ENCODE measurements around the gene TMEM123.

DNA sequence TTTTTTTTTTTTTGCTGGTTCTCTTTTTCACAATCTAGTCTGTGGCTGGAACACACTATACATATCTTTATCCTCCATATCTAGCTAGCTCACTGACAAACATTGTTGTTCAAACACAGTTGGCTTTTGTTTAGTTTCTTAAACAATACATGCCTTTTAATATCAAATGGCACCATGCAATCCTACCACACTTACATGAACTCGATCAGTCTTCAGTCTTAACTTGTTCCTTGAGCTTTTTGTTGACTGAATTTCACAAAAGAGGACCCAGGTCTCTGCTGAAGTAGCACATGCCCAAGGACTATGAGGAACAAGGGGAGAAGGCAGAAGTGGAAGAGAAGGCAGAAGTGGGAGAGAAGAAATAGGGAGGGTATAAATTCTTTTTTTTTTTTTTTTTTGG, 25.5 kb downstream of the TMEM123 start:
- no peak for TF ChIP-seq CTCF (conservative IDR thresholded peaks at IDR 0.05; ENCODE audit: low read depth, low read length)
- no peak for TF ChIP-seq BHLHE40 (IDR thresholded peaks at IDR 0.05; ENCODE audit: low read depth, low read length)
- no peak for TF ChIP-seq POLR2A (IDR thresholded peaks at IDR 0.05; ENCODE audit: low read depth, low read length)
- TF ChIP-seq RCOR1 (IDR thresholded peaks at IDR 0.05; ENCODE audit: insufficient replicate concordance, low read length): no peak
- no peak for TF ChIP-seq RAD21 (IDR thresholded peaks at IDR 0.05; ENCODE audit: low read length)
- no peak for TF ChIP-seq MXI1 (IDR thresholded peaks at IDR 0.05; ENCODE audit: borderline replicate concordance, low read depth, low read length)
- no peak for TF ChIP-seq NFE2L2 (IDR thresholded peaks at IDR 0.05; ENCODE audit: low read depth, low read length)
- no peak for TF ChIP-seq FOS (IDR thresholded peaks at IDR 0.05; ENCODE audit: low read depth, low read length)
- no peak for TF ChIP-seq RFX5 (IDR thresholded peaks at IDR 0.05; ENCODE audit: low read depth, low read length)
- no peak for TF ChIP-seq ELK1 (IDR thresholded peaks at IDR 0.05; ENCODE audit: borderline replicate concordance, low read depth, low read length)
- TF ChIP-seq MAFK (IDR thresholded peaks at IDR 0.05; ENCODE audit: low read depth, low read length): no peak
- TF ChIP-seq, protein P1, sequence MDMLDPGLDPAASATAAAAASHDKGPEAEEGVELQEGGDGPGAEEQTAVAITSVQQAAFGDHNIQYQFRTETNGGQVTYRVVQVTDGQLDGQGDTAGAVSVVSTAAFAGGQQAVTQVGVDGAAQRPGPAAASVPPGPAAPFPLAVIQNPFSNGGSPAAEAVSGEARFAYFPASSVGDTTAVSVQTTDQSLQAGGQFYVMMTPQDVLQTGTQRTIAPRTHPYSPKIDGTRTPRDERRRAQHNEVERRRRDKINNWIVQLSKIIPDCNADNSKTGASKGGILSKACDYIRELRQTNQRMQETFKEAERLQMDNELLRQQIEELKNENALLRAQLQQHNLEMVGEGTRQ (IDR thresholded peaks at IDR 0.05; ENCODE audit: low read depth, low read length): no peak
- no peak for TF ChIP-seq CHD1 (IDR thresholded peaks at IDR 0.05; ENCODE audit: low read depth, low read length)
- TF ChIP-seq CEBPB (IDR thresholded peaks at IDR 0.05; ENCODE audit: low read depth, low read length): no peak
